Measurements from ENCODE around the gene VPS51. TPM values are rescaled to one million over a fixed set of nuclear protein-coding genes. Genes with fewer than 3 reads are reported as not detected.

VPS51 gene
- total and polyA plus RNA-seq, 10 of the 15 experiments (the other 5 are each of a cell fraction or from before 2014, with no cell fraction given) = 1.5 to 279 (median 53.2) TPM

DNA sequence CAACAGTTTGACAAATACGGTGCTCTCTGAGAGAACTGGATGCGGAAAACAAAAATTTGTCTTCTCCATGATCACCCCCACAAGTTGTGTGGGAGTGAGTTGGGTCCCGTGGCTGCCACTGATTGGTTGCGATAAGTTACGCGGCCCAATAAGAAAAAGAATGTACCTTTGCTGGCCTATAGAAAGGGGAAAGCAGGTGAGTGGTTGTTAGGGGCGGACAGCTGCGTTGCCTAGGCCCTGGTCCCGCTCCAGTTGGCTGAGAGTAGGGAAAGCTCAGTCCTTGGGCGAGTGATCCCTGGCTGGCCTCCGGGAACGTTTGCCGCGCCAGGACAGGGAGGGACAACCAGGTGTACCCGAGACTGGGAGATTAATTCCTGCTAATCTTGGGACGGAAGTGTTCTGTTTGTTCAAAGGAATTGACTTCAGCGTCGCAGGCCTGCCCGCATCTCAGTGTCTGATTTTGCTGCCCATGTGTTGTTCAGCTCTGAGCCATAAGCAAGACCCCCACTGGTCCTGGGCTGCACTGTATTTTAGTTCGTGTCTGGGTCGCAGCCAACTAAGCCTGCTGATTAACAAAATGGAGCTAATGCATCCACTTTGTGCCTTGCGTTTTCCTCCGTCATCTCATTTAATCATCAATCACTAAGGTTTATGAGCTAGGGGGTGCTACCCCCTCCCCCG lies 39.1 kb downstream of the VPS51 start (continued):
- 0 out of 4 replicates have a peak, but pooled peaks of 1 of the 2 experiments have one; percentile 35 for TF ChIP-seq EP300 (IDR thresholded peaks at IDR 0.05; ENCODE audit: borderline replicate concordance in 1 of 2, control insufficient read depth in 1 of 2, low read depth in 2 of 2, low read length in 2 of 2)
- TF ChIP-seq POLR2A (IDR thresholded peaks at IDR 0.05; ENCODE audit: low read depth, low read length) = peak; percentile 73
- peak; percentile 39 for TF ChIP-seq POLR2AphosphoS5 (IDR thresholded peaks at IDR 0.05; ENCODE audit: low read length)
- TF ChIP-seq NR2C2 (IDR thresholded peaks at IDR 0.05; ENCODE audit: borderline replicate concordance, control insufficient read depth, insufficient read length, low read depth) = no peak
- TF ChIP-seq, protein P1, sequence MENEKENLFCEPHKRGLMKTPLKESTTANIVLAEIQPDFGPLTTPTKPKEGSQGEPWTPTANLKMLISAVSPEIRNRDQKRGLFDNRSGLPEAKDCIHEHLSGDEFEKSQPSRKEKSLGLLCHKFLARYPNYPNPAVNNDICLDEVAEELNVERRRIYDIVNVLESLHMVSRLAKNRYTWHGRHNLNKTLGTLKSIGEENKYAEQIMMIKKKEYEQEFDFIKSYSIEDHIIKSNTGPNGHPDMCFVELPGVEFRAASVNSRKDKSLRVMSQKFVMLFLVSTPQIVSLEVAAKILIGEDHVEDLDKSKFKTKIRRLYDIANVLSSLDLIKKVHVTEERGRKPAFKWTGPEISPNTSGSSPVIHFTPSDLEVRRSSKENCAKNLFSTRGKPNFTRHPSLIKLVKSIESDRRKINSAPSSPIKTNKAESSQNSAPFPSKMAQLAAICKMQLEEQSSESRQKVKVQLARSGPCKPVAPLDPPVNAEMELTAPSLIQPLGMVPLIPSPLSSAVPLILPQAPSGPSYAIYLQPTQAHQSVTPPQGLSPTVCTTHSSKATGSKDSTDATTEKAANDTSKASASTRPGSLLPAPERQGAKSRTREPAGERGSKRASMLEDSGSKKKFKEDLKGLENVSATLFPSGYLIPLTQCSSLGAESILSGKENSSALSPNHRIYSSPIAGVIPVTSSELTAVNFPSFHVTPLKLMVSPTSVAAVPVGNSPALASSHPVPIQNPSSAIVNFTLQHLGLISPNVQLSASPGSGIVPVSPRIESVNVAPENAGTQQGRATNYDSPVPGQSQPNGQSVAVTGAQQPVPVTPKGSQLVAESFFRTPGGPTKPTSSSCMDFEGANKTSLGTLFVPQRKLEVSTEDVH (IDR thresholded peaks at IDR 0.05; ENCODE audit: low read depth, partially characterized antibody) = peak; percentile 13
- TF ChIP-seq CHD4 (IDR thresholded peaks at IDR 0.05) = no peak
- no peak for TF ChIP-seq MYB (IDR thresholded peaks at IDR 0.05; ENCODE audit: borderline replicate concordance, low read depth, low read length)
- TF ChIP-seq, protein P2, sequence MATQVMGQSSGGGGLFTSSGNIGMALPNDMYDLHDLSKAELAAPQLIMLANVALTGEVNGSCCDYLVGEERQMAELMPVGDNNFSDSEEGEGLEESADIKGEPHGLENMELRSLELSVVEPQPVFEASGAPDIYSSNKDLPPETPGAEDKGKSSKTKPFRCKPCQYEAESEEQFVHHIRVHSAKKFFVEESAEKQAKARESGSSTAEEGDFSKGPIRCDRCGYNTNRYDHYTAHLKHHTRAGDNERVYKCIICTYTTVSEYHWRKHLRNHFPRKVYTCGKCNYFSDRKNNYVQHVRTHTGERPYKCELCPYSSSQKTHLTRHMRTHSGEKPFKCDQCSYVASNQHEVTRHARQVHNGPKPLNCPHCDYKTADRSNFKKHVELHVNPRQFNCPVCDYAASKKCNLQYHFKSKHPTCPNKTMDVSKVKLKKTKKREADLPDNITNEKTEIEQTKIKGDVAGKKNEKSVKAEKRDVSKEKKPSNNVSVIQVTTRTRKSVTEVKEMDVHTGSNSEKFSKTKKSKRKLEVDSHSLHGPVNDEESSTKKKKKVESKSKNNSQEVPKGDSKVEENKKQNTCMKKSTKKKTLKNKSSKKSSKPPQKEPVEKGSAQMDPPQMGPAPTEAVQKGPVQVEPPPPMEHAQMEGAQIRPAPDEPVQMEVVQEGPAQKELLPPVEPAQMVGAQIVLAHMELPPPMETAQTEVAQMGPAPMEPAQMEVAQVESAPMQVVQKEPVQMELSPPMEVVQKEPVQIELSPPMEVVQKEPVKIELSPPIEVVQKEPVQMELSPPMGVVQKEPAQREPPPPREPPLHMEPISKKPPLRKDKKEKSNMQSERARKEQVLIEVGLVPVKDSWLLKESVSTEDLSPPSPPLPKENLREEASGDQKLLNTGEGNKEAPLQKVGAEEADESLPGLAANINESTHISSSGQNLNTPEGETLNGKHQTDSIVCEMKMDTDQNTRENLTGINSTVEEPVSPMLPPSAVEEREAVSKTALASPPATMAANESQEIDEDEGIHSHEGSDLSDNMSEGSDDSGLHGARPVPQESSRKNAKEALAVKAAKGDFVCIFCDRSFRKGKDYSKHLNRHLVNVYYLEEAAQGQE (IDR thresholded peaks at IDR 0.05; ENCODE audit: low read depth, low read length) = no peak
- 0 out of 2 replicates have a peak, but pooled peaks have one; percentile 19 for TF ChIP-seq BACH1 (IDR thresholded peaks at IDR 0.05; ENCODE audit: borderline replicate concordance)
- TF ChIP-seq, protein P3, sequence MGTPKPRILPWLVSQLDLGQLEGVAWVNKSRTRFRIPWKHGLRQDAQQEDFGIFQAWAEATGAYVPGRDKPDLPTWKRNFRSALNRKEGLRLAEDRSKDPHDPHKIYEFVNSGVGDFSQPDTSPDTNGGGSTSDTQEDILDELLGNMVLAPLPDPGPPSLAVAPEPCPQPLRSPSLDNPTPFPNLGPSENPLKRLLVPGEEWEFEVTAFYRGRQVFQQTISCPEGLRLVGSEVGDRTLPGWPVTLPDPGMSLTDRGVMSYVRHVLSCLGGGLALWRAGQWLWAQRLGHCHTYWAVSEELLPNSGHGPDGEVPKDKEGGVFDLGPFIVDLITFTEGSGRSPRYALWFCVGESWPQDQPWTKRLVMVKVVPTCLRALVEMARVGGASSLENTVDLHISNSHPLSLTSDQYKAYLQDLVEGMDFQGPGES (IDR thresholded peaks at IDR 0.05) = peak; percentile 72; the same call in 1 of the 2 replicates
- peak; percentile 78 for TF ChIP-seq IKZF1 (conservative IDR thresholded peaks at IDR 0.05)
- TF ChIP-seq BMI1 (IDR thresholded peaks at IDR 0.05; ENCODE audit: borderline replicate concordance) = peak; percentile 94
- TF ChIP-seq, protein P4, sequence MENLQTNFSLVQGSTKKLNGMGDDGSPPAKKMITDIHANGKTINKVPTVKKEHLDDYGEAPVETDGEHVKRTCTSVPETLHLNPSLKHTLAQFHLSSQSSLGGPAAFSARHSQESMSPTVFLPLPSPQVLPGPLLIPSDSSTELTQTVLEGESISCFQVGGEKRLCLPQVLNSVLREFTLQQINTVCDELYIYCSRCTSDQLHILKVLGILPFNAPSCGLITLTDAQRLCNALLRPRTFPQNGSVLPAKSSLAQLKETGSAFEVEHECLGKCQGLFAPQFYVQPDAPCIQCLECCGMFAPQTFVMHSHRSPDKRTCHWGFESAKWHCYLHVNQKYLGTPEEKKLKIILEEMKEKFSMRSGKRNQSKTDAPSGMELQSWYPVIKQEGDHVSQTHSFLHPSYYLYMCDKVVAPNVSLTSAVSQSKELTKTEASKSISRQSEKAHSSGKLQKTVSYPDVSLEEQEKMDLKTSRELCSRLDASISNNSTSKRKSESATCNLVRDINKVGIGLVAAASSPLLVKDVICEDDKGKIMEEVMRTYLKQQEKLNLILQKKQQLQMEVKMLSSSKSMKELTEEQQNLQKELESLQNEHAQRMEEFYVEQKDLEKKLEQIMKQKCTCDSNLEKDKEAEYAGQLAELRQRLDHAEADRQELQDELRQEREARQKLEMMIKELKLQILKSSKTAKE (IDR thresholded peaks at IDR 0.05; ENCODE audit: low read depth, poor library complexity, severe bottlenecking) = peak; percentile 98
- TF ChIP-seq KLF5 (IDR thresholded peaks at IDR 0.05; ENCODE audit: partially characterized antibody) = peak; percentile 98
- peak; percentile 94 for TF ChIP-seq RFX5 (IDR thresholded peaks at IDR 0.05; ENCODE audit: low read depth, low read length)
- TF ChIP-seq SMARCA5 (IDR thresholded peaks at IDR 0.05) = no peak
- TF ChIP-seq FOXM1 (IDR thresholded peaks at IDR 0.05; ENCODE audit: low read depth, low read length) = peak; percentile 60; the same call in 1 of the 2 replicates
- TF ChIP-seq, protein P5, sequence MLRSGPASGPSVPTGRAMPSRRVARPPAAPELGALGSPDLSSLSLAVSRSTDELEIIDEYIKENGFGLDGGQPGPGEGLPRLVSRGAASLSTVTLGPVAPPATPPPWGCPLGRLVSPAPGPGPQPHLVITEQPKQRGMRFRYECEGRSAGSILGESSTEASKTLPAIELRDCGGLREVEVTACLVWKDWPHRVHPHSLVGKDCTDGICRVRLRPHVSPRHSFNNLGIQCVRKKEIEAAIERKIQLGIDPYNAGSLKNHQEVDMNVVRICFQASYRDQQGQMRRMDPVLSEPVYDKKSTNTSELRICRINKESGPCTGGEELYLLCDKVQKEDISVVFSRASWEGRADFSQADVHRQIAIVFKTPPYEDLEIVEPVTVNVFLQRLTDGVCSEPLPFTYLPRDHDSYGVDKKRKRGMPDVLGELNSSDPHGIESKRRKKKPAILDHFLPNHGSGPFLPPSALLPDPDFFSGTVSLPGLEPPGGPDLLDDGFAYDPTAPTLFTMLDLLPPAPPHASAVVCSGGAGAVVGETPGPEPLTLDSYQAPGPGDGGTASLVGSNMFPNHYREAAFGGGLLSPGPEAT (IDR thresholded peaks at IDR 0.05; ENCODE audit: low read depth) = peak; percentile 85; the same call in 1 of the 2 replicates

Data from GM12878 (cell line).